GM12878 (cell line): ENCODE measurements around the gene MEP1B.

Experiments
- NRF1 ChIP-seq: conservative IDR thresholded peaks from 2 replicates; pipeline ENCODE4 v1.6.1; 2011; ENCODE audit warnings: mild to moderate bottlenecking, low read depth, low read length, improper control_type of control experiment
- TF ChIP-seq, protein P1 (sequence below), 3 experiments: IDR thresholded peaks in 2 of 3; conservative IDR thresholded peaks in 1 of 3; 2 replicates each; pipeline ENCODE4 v1.5.1; 2011; ENCODE audit warnings: low read depth in 3 of 3, low read length in 3 of 3, mild to moderate bottlenecking in 3 of 3, control low read depth in 2 of 3, moderate library complexity in 2 of 3, inconsistent platforms in 1 of 3, mixed read lengths in 1 of 3; ENCODE audit not compliant: control insufficient read depth in 2 of 3, insufficient read depth in 1 of 3; ENCODE audit errors: extremely low read depth in 1 of 3

DNA sequence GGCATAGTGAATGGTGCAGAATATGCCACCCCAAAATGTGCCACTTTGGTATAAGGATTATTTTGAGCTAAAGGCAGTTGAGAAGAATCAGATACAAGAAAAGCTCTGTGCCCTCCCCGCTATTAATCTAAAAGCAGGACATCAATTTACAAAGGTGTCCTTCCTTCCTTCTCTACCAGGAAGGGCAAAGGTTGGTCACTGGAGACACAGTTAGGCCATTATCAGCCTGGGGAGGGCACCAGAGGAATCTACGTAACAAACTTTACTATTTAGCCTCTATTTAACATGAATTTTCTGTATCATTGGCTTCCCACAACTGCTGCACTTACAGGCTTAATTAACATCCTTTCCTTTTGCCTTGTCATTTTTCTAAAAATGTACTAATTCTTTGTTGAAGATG lies 52.6 kb downstream of the MEP1B start:
- TF ChIP-seq NRF1 = no peak
- TF ChIP-seq, protein P1, sequence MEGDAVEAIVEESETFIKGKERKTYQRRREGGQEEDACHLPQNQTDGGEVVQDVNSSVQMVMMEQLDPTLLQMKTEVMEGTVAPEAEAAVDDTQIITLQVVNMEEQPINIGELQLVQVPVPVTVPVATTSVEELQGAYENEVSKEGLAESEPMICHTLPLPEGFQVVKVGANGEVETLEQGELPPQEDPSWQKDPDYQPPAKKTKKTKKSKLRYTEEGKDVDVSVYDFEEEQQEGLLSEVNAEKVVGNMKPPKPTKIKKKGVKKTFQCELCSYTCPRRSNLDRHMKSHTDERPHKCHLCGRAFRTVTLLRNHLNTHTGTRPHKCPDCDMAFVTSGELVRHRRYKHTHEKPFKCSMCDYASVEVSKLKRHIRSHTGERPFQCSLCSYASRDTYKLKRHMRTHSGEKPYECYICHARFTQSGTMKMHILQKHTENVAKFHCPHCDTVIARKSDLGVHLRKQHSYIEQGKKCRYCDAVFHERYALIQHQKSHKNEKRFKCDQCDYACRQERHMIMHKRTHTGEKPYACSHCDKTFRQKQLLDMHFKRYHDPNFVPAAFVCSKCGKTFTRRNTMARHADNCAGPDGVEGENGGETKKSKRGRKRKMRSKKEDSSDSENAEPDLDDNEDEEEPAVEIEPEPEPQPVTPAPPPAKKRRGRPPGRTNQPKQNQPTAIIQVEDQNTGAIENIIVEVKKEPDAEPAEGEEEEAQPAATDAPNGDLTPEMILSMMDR (IDR thresholded peaks at IDR 0.05 in 2 of 3, conservative IDR thresholded peaks at IDR 0.05 in 1 of 3; ENCODE audit: control insufficient read depth in 2 of 3, extremely low read depth in 1 of 3, insufficient read depth in 1 of 3, low read depth in 3 of 3, low read length in 3 of 3) = no peak
